ENCODE measurements around the gene KSR2. TPM values are rescaled to one million over a fixed set of nuclear protein-coding genes. Genes with fewer than 3 reads are reported as not detected.

The KSR2 gene
- total RNA-seq, 2 experiments from 2014 or later = not detected

- no peaks in the 10 kb centered on the region for H3K9me3 Mint-ChIP-seq
- no peak overlapping the region for H3K27ac Mint-ChIP-seq
- no peak overlapping the region for H3K4me3 Mint-ChIP-seq
- H3K27me3 Mint-ChIP-seq = peaks cover 3% of the 10 kb centered on the region
- DNase-seq = no peak
- no peaks in the 10 kb centered on the region for H3K36me3 Mint-ChIP-seq
- no peaks in the 10 kb centered on the region for H3K4me1 Mint-ChIP-seq
These were observed 462.5 kb downstream of the KSR2 start for GRCh38 chr12:117506333-117506732.

- Mint-ChIP-seq H3K9me3 (no peaks in the 10 kb centered on the region), H3K27me3 (no peaks in the 10 kb centered on the region), H3K27ac (no peak overlapping the region), H3K4me3 (no peak overlapping the region), H3K4me1 (no peaks in the 10 kb centered on the region), H3K36me3 (no peaks in the 10 kb centered on the region)
- no peak for DNase-seq
These were observed 466.2 kb downstream of the KSR2 start for GRCh38 chr12:117502633-117503032.

- Mint-ChIP-seq H3K9me3 (no peaks in the 10 kb centered on the region), H3K4me3 (no peak overlapping the region), H3K4me1 (no peaks in the 10 kb centered on the region)
These were observed 466.6 kb downstream of the KSR2 start for GRCh38 chr12:117502233-117502632.

GRCh38 chr12:117501076-117501869, 467.5 kb downstream of the KSR2 start:
- Mint-ChIP-seq H3K36me3 (no peaks in the 10 kb centered on the region), H3K27me3 (no peaks in the 10 kb centered on the region), H3K27ac (no peak overlapping the region), H3K4me1 (no peaks in the 10 kb centered on the region), H3K9me3 (no peaks in the 10 kb centered on the region), H3K4me3 (no peak overlapping the region)
- no peak for DNase-seq

More at GRCh38 chr12:117502233-117502632, 466.6 kb downstream of the KSR2 start:
- no peaks in the 10 kb centered on the region for H3K27me3 Mint-ChIP-seq
- no peak for DNase-seq
- H3K36me3 Mint-ChIP-seq = no peaks in the 10 kb centered on the region
- no peak overlapping the region for H3K27ac Mint-ChIP-seq

GRCh38 chr12:117499759-117500485, 468.9 kb downstream of the KSR2 start:
- Mint-ChIP-seq H3K4me3 (no peak overlapping the region), H3K27me3 (no peaks in the 10 kb centered on the region), H3K36me3 (no peaks in the 10 kb centered on the region), H3K4me1 (no peaks in the 10 kb centered on the region), H3K27ac (no peak overlapping the region), H3K9me3 (no peaks in the 10 kb centered on the region)
- DNase-seq = no peak

- Mint-ChIP-seq H3K36me3 (no peaks in the 10 kb centered on the region), H3K4me1 (no peaks in the 10 kb centered on the region), H3K4me3 (no peak overlapping the region), H3K27ac (no peak overlapping the region), H3K27me3 (no peaks in the 10 kb centered on the region), H3K9me3 (no peaks in the 10 kb centered on the region)
- DNase-seq = no peak
These were observed 469.9 kb downstream of the KSR2 start for GRCh38 chr12:117498880-117499279.

- Mint-ChIP-seq H3K27ac (no peak overlapping the region), H3K4me1 (no peaks in the 10 kb centered on the region), H3K27me3 (no peaks in the 10 kb centered on the region), H3K9me3 (no peaks in the 10 kb centered on the region), H3K4me3 (no peak overlapping the region), H3K36me3 (no peaks in the 10 kb centered on the region)
- no peak for DNase-seq
These were observed 470.5 kb downstream of the KSR2 start for GRCh38 chr12:117498256-117498655.

GRCh38 chr12:117497407-117497806, 471.4 kb downstream of the KSR2 start:
- Mint-ChIP-seq H3K27ac (no peak overlapping the region), H3K4me3 (no peak overlapping the region), H3K27me3 (no peaks in the 10 kb centered on the region), H3K4me1 (no peaks in the 10 kb centered on the region), H3K36me3 (no peaks in the 10 kb centered on the region), H3K9me3 (no peaks in the 10 kb centered on the region)
- no peak for DNase-seq

GRCh38 chr12:117494833-117495655, 473.7 kb downstream of the KSR2 start:
- DNase-seq = no peak
- no peaks in the 10 kb centered on the region for H3K27me3 Mint-ChIP-seq
- no peaks in the 10 kb centered on the region for H3K9me3 Mint-ChIP-seq
- H3K27ac Mint-ChIP-seq = no peak overlapping the region
- H3K4me1 Mint-ChIP-seq = no peaks in the 10 kb centered on the region
- no peak overlapping the region for H3K4me3 Mint-ChIP-seq
- no peaks in the 10 kb centered on the region for H3K36me3 Mint-ChIP-seq

GRCh38 chr12:117491711-117492110, 477.1 kb downstream of the KSR2 start:
- DNase-seq = no peak
- H3K27me3 Mint-ChIP-seq = no peaks in the 10 kb centered on the region
- no peak overlapping the region for H3K27ac Mint-ChIP-seq

GRCh38 chr12:117490130-117490529, 478.7 kb downstream of the KSR2 start:
- no peaks in the 10 kb centered on the region for H3K36me3 Mint-ChIP-seq
- no peaks in the 10 kb centered on the region for H3K9me3 Mint-ChIP-seq
- H3K27me3 Mint-ChIP-seq = no peaks in the 10 kb centered on the region
- H3K4me3 Mint-ChIP-seq = no peak overlapping the region
- DNase-seq = no peak
- H3K4me1 Mint-ChIP-seq = no peaks in the 10 kb centered on the region
- no peak overlapping the region for H3K27ac Mint-ChIP-seq

More at GRCh38 chr12:117491711-117492110, 477.1 kb downstream of the KSR2 start:
- H3K36me3 Mint-ChIP-seq = no peaks in the 10 kb centered on the region
- H3K4me3 Mint-ChIP-seq = no peak overlapping the region
- no peaks in the 10 kb centered on the region for H3K4me1 Mint-ChIP-seq
- no peaks in the 10 kb centered on the region for H3K9me3 Mint-ChIP-seq

GRCh38 chr12:117489671-117490070, 479.1 kb downstream of the KSR2 start:
- Mint-ChIP-seq H3K4me3 (no peak overlapping the region), H3K4me1 (no peaks in the 10 kb centered on the region), H3K27me3 (no peaks in the 10 kb centered on the region), H3K9me3 (no peaks in the 10 kb centered on the region), H3K36me3 (no peaks in the 10 kb centered on the region), H3K27ac (no peak overlapping the region)
- DNase-seq = no peak

- H3K36me3 Mint-ChIP-seq = no peaks in the 10 kb centered on the region
- no peaks in the 10 kb centered on the region for H3K4me1 Mint-ChIP-seq
These were observed 481.7 kb downstream of the KSR2 start for GRCh38 chr12:117486840-117487659.

GRCh38 chr12:117485984-117486839, 482.6 kb downstream of the KSR2 start:
- no peaks in the 10 kb centered on the region for H3K9me3 Mint-ChIP-seq
- H3K36me3 Mint-ChIP-seq = no peaks in the 10 kb centered on the region
- no peak for DNase-seq
- no peaks in the 10 kb centered on the region for H3K4me1 Mint-ChIP-seq
- H3K27me3 Mint-ChIP-seq = no peaks in the 10 kb centered on the region
- no peak overlapping the region for H3K27ac Mint-ChIP-seq
- no peak overlapping the region for H3K4me3 Mint-ChIP-seq

More at GRCh38 chr12:117486840-117487659, 481.7 kb downstream of the KSR2 start:
- Mint-ChIP-seq H3K4me3 (no peak overlapping the region), H3K9me3 (no peaks in the 10 kb centered on the region), H3K27ac (no peak overlapping the region), H3K27me3 (no peaks in the 10 kb centered on the region)
- DNase-seq = no peak

All from activated naive CD8-positive, alpha-beta T cell treated with anti-CD3 and anti-CD28 coated beads for 36 hours (primary cell).